T-cell (primary cell): ENCODE data around the gene FANCC. TPM values are rescaled to one million over a fixed set of nuclear protein-coding genes. Genes with fewer than 3 reads are reported as not detected.

Experiments used
- ATAC-seq, 4 experiments: fragments of 200-7000 bp in 3 of 4; fragments of 150-1000 bp in 1 of 4; cut with Tn5 transposase; replicated peaks in 1 of 4; 1 replicate in 3 of 4; 2 replicates in 1 of 4; pipeline ENCODE4 v1.10.0; 2021; ENCODE audit warnings: moderate library complexity in 3 of 4, mild to moderate bottlenecking in 2 of 4, moderate number of reproducible peaks in 1 of 4
- CTCF ChIA-PET, 2 donors: fragments of 300-600 bp; sonication (Branson Sonifier 250); formaldehyde crosslinking; loops; one replicate each; lab custom pipeline; 2022; ENCODE audit warnings: antibody characterized with exemption in 2 of 2; lab: Charles Lee
- POLR2A ChIA-PET, 2 donors: fragments of 300-600 bp; sonication (Branson Sonifier 250); formaldehyde crosslinking; loops; one replicate each; lab custom pipeline; 2022; ENCODE audit warnings: antibody characterized with exemption in 2 of 2; lab: Charles Lee
- DNase-seq, 35 experiments: peaks; one replicate each; pipeline versions ENCODE4 v3.0.0 to v3.0.0-alpha.2; 2013 to 2023
- H3K27ac ChIP-seq: one replicate; pipeline ENCODE4 v1.5.1; 2013; ENCODE audit warnings: low read length
- H3K27me3 ChIP-seq, 2 experiments: replicated peaks in 1 of 2; 1 replicate in 1 of 2; 2 replicates in 1 of 2; pipeline versions ENCODE4 v1.6.1 to v1.7.0; 2013; ENCODE audit warnings: low read length in 1 of 2, mixed read lengths in 1 of 2; ENCODE audit not compliant: control insufficient read depth in 2 of 2, insufficient read depth in 2 of 2; ENCODE audit errors: extremely low read depth in 1 of 2
- H3K36me3 ChIP-seq, 2 donors: 1 replicate in 1 of 2; 2 replicates in 1 of 2; pipeline versions ENCODE4 v1.6.1 to v1.7.0; 2013; ENCODE audit warnings: low read length in 1 of 2; ENCODE audit not compliant: control insufficient read depth in 2 of 2, insufficient read depth in 1 of 2; ENCODE audit errors: extremely low read depth in 1 of 2
- H3K4me1 ChIP-seq, 2 experiments: 1 replicate in 1 of 2; 2 replicates in 1 of 2; pipeline versions ENCODE4 v1.6.1 to v1.7.0; 2013; ENCODE audit warnings: low read length in 2 of 2, mixed read lengths in 1 of 2; ENCODE audit not compliant: insufficient read depth in 2 of 2, control insufficient read depth in 1 of 2; ENCODE audit errors: extremely low read depth in 1 of 2
- H3K4me3 ChIP-seq, 2 donors: 1 replicate in 1 of 2; 2 replicates in 1 of 2; pipeline versions ENCODE4 v1.5.1 to v1.7.0; 2013; ENCODE audit warnings: mild to moderate bottlenecking in 2 of 2, low read length in 1 of 2, moderate library complexity in 1 of 2; ENCODE audit not compliant: control insufficient read depth in 1 of 2; ENCODE audit errors: extremely low read depth in 1 of 2
- H3K9me3 ChIP-seq: 2 replicates; pipeline ENCODE4 v1.7.0; 2013
- H3K27ac Mint-ChIP-seq, 2 donors: one replicate each; pipeline ENCODE4 v1.8.0; 2020 to 2021; ENCODE audit warnings: mild to moderate bottlenecking in 2 of 2, mixed read lengths in 2 of 2
- H3K27me3 Mint-ChIP-seq, 2 donors: one replicate each; pipeline ENCODE4 v1.8.0; 2021 to 2022; ENCODE audit warnings: mixed read lengths in 2 of 2
- H3K36me3 Mint-ChIP-seq: one replicate; pipeline ENCODE4 v1.8.0; 2021; ENCODE audit warnings: mixed read lengths
- H3K4me1 Mint-ChIP-seq, 3 donors: one replicate each; pipeline ENCODE4 v1.8.0; 2020 to 2022; ENCODE audit warnings: mixed read lengths in 3 of 3, mild to moderate bottlenecking in 1 of 3
- H3K4me3 Mint-ChIP-seq, 3 donors: one replicate each; pipeline ENCODE4 v1.8.0; 2020 to 2022; ENCODE audit warnings: mild to moderate bottlenecking in 3 of 3, mixed read lengths in 3 of 3, moderate library complexity in 3 of 3
- H3K9me3 Mint-ChIP-seq, 3 donors: one replicate each; pipeline ENCODE4 v1.8.0; 2020 to 2022; ENCODE audit warnings: mixed read lengths in 3 of 3
- WGBS: methylation state at CpG from one replicate; pipeline ENCODE4 v1.1.5; 2013; ENCODE audit warnings: missing lambda C conversion rate; ENCODE audit not compliant: insufficient coverage; 5-methylcytosine and 5-hydroxymethylcytosine counted together
- total RNA-seq, 35 experiments: library from RNA in 6 of 35; stranded (reverse) in 6 of 35; fragments of 120-200 nt in 1 of 35; gene quantifications; one replicate each; pipeline versions ENCODE4 v1.2.1 to v1.2.4 and lab custom pipeline; 2013 to 2026

The FANCC gene
- total RNA-seq, 5 donors from 2014 or later (not counting 1 experiment from before 2014, with no cell fraction given): 4.2 to 11.6 (median 4.8) TPM

DNA sequence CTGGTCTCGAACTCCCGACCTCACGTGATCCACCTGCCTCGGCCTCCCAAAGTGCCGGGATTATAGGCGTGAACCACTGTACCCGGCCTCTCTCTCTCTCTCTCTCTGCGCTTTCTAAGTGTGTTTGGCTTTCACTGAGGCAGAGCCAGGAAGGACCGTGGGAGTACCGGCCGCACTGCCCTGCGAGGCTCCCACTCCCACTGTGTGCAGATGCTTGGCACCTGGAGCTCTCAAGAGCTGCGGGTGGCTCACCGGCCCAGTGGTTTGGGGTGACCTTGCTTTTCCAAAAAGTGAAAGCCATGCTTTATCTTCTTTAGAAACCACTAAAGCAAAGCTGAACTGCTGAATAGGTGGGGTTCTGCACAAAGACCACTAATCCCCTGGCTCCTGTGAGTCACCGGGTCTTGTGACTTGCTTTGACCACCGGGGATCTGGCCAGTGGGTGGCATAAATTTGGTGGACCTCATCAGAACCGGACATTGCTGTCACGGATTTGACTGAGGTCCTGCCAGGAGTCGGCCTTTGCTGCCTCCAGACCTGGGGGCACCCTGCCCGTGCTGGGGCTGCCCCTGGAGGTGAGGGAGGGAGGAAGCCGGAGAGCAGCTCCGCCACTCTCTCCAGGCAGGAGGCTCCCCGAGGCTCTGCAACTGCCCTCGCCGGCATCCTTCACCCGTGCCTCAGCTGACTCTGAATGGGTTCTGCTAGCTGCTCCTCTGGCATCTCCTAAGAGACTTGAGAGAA is 228.9 kb downstream of the FANCC start:
- Mint-ChIP-seq H3K4me1 (peaks cover 13 to 19% (median 15%) of the 10 kb centered on the region in 3 donors), H3K27me3 (no peaks in the 10 kb centered on the region), H3K4me3 (no peak overlapping the region), H3K27ac (no peak overlapping the region), H3K36me3 (peaks cover 23% of the 10 kb centered on the region), H3K9me3 (no peaks in the 10 kb centered on the region)
- DNase-seq (no peak), ATAC-seq (no peak)
- no peak overlapping the region for H3K27ac ChIP-seq
- peaks cover 4 to 8% of the 10 kb centered on the region in 2 experiments for H3K4me1 ChIP-seq
- H3K27me3 ChIP-seq: no peaks in the 10 kb centered on the region
- peaks cover 0 to 6% of the 10 kb centered on the region in 2 donors for H3K36me3 ChIP-seq
- 95% methylated on average over 16 of the region's 26 CpGs for WGBS
- H3K4me3 ChIP-seq: no peak overlapping the region
- ChIA-PET POLR2A (no interaction called here), CTCF (no interaction called here)
- H3K9me3 ChIP-seq: no peaks in the 10 kb centered on the region

DNA sequence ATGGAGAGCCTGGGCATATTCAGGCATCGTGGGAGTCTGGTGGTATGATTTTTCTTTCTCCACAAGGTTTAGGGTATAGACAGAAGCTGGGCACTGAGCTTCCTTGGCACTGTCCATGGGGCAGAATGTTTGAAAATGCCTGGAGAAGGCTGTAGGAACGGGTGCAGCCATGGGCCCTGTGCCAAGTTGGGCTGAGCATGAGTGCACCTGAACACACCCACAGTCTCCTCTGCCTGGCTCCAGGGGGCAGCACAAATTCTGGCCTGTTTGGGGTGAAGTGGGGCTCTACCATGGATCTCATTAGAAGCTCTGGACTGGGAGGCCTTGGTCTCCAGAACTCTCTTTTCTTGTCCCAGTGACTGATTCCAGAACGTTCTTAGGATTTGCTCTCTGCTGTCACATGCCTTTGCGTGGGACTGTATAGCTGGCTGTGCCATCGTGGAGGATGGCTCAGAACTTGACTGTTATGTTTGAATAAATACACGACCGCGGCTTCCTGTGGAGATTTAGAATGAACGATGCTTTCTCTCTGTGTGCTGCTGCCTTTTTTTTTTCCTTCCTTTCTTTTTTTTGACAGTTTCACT is 229.8 kb downstream of the FANCC start:
- Histone ChIP-seq H3K27me3 (no peaks in the 10 kb centered on the region), H3K4me1 (peaks cover 4 to 8% of the 10 kb centered on the region in 2 experiments), H3K9me3 (no peaks in the 10 kb centered on the region), H3K4me3 (no peak overlapping the region), H3K36me3 (peaks cover 0 to 6% of the 10 kb centered on the region in 2 donors), H3K27ac (no peak overlapping the region)
- POLR2A ChIA-PET: no interaction called here
- WGBS: 89% methylated on average over 5 of the region's 9 CpGs
- H3K4me3 Mint-ChIP-seq: no peak overlapping the region
- H3K4me1 Mint-ChIP-seq: peaks cover 9 to 13% (median 11%) of the 10 kb centered on the region in 3 donors
- CTCF ChIA-PET: interaction anchor here in 1 of 2 donors (0.5 kb wide), 1 partner anchor 307 kb away, joined by 4 read pairs; no protein-coding TSS in a partner anchor
- no peak overlapping the region for H3K27ac Mint-ChIP-seq
- DNase-seq (no peak), ATAC-seq (no peak)
- peaks cover 28% of the 10 kb centered on the region for H3K36me3 Mint-ChIP-seq
- no peaks in the 10 kb centered on the region for H3K27me3 Mint-ChIP-seq
- no peaks in the 10 kb centered on the region for H3K9me3 Mint-ChIP-seq

DNA sequence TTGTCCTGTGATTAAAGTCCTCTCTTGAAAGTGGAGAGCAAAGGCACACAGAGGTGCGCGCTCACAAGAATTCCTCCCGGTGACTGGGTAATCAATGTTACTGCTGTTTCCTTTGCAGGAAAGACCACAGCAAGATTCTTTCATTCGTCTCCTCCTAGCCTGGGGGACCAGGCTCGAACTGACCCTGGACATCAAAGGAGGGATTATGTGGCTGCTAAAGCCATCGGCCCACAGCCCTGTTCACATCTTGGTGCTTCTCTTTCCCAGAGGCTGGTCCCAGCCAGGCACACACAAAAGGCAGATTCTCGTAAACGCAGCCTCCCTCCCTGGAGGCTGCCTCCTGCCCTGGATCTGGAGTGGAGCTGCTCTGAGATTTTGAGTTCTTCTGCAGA is 230.9 kb downstream of the FANCC start:
- peaks cover under 1 to 5% (median 2%) of the 10 kb centered on the region in 3 donors for H3K4me1 Mint-ChIP-seq
- ChIA-PET POLR2A (no interaction called here), CTCF (no interaction called here)
- no peak overlapping the region for H3K27ac Mint-ChIP-seq
- no peaks in the 10 kb centered on the region for H3K27me3 ChIP-seq
- H3K4me3 ChIP-seq: no peak overlapping the region
- peaks cover 37% of the 10 kb centered on the region for H3K36me3 Mint-ChIP-seq
- no peak for ATAC-seq
- DNase-seq: no peak
- no peaks in the 10 kb centered on the region for H3K9me3 Mint-ChIP-seq
- H3K36me3 ChIP-seq: peaks cover 0 to 6% of the 10 kb centered on the region in 2 donors
- no peak overlapping the region for H3K4me3 Mint-ChIP-seq
- no peaks in the 10 kb centered on the region for H3K9me3 ChIP-seq
- 95% methylated on average over 5 of the region's 8 CpGs for WGBS
- no peak overlapping the region for H3K27ac ChIP-seq
- no peaks in the 10 kb centered on the region for H3K4me1 ChIP-seq
- H3K27me3 Mint-ChIP-seq: no peaks in the 10 kb centered on the region

DNA sequence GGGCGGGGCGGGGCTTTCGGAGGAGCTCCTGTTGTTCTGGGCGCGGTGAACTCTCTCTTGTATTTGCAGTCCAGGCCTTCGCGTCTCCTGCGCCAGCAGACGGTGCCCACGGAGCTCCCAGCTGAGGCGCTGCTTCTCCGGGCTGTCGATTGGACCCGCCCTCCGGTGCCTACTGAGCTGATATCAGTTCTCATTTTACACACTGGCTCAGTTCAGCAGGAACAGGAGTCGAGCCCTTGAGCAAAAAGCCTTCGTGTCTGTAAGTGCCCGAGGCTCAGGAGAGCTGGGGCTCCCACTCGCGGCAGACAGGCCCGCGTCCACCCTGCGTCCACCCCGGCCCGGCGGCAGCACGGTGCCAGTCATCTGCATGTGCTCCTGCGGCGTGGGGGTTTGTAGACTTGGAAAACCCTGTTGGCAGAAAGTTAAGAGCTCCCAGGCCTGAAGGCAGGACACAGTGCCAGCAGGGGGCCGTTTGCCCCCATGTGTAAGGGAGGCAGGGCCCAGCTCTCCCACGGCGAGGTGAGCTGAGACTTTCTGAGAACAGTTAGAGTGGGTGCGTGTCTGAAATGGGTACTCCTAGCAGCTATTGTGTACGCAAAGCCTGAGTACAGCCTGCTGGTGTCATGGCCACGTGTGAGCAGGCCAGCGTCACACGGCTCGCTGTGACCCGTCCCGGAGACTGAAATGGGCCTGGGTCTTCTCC is 231.5 kb downstream of the FANCC start:
- Mint-ChIP-seq H3K27me3 (no peaks in the 10 kb centered on the region), H3K9me3 (no peaks in the 10 kb centered on the region), H3K36me3 (peaks cover 37% of the 10 kb centered on the region), H3K27ac (no peak overlapping the region), H3K4me1 (no peaks in the 10 kb centered on the region), H3K4me3 (no peak overlapping the region)
- Histone ChIP-seq H3K4me3 (no peak overlapping the region), H3K27ac (no peak overlapping the region), H3K36me3 (peaks cover 0 to 10% of the 10 kb centered on the region in 2 donors), H3K9me3 (no peaks in the 10 kb centered on the region), H3K4me1 (no peaks in the 10 kb centered on the region), H3K27me3 (no peaks in the 10 kb centered on the region)
- 96% methylated on average over 40 of the region's 40 CpGs for WGBS
- POLR2A ChIA-PET: interaction anchor here in 1 of 2 donors (0.5 kb wide), 1 partner anchor 30 kb away, joined by 3 read pairs; no protein-coding TSS in a partner anchor
- CTCF ChIA-PET: no interaction called here
- ATAC-seq (no peak), DNase-seq (no peak)

DNA sequence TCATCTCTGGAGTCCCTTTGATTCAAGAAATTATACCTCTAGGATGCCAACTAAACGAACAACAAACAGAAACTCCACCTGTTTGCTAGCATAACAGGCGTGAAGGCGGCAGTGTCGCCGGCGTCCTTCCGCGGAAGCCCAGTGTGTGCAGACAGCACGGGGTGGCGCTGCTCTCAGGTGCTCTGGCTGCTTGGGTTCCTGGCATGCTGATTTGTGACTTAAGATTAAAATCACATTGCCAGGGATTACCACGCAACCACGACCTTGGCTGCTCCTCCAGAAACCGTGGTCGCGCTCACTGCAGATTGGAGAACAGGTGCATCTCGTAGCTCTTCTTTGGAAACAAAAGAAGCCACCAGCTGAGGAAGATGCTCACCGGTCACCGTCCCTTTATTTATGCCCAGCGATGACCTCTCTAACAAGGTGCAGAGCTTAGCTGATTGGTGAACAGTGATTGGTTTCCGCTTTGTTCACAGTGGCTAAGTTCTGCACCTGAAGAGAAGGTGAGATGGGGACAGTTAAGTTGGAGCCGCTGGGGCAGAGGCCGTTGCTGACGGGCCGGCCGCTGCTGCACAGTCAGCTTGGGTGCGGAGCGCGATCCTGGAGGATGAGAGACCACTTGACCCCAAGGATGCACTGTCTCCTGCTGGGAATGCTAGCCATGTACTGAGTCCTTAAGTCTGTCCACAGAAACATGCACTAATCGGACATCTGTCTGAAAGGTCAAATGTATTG is 232.3 kb downstream of the FANCC start:
- Histone ChIP-seq H3K27ac (no peak overlapping the region), H3K4me3 (no peak overlapping the region), H3K9me3 (no peaks in the 10 kb centered on the region), H3K4me1 (no peaks in the 10 kb centered on the region), H3K27me3 (no peaks in the 10 kb centered on the region), H3K36me3 (peaks cover 0 to 10% of the 10 kb centered on the region in 2 donors)
- ChIA-PET CTCF (no interaction called here), POLR2A (interaction anchor here in 1 of 2 donors (0.5 kb wide), 1 partner anchor 31 kb away, joined by 3 read pairs; no protein-coding TSS in a partner anchor)
- no peaks in the 10 kb centered on the region for H3K9me3 Mint-ChIP-seq
- no peak for ATAC-seq
- peaks cover 37% of the 10 kb centered on the region for H3K36me3 Mint-ChIP-seq
- H3K4me3 Mint-ChIP-seq: no peak overlapping the region
- no peak overlapping the region for H3K27ac Mint-ChIP-seq
- 87% methylated on average over 26 of the region's 29 CpGs for WGBS
- DNase-seq: no peak
- no peaks in the 10 kb centered on the region for H3K27me3 Mint-ChIP-seq
- H3K4me1 Mint-ChIP-seq: no peaks in the 10 kb centered on the region
